ENCODE measurements around the gene ERC1. TPM values are rescaled to one million over a fixed set of nuclear protein-coding genes. Genes with fewer than 3 reads are reported as not detected.

ERC1 gene
- total RNA-seq, 2 experiments from 2014 or later = 40.1 to 49.6 TPM

DNA sequence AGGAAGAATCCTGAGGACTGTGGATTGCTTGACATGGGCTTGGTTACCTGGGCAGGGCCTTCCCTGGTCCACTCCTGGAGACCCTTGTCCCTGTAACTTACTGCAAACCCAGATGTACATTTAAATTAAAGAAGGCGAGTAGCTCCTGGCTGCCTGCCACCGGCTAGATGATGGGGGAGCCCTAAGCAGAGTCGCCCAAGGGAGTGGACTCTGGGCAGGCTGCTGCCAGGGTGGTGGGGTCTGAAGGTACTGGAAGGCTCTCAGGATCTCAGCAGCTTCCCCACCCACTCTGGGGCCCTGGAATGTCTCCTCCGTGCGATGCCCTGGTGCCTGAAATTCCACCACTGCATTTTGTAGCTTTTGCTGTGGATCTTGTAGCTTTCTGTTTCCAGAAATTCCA, 528.6 kb downstream of the ERC1 start:
- Mint-ChIP-seq H3K4me1 (ENCODE audit: low read depth) (no peaks in the 10 kb centered on the region), H3K36me3 (ENCODE audit: low read depth) (no peaks in the 10 kb centered on the region), H3K9me3 (peaks cover 2% of the 10 kb centered on the region), H3K27me3 (peaks cover 35% of the 10 kb centered on the region), H3K27ac (no peak overlapping the region), H3K4me3 (no peak overlapping the region)
- Histone ChIP-seq H3K27ac (ENCODE audit: low read depth in 1 of 2, low read length in 2 of 2) (no peak overlapping the region), H3K9me3 (ENCODE audit: control insufficient read depth in 1 of 2, insufficient read depth in 1 of 2, low read length in 2 of 2) (no peaks in the 10 kb centered on the region), H3K36me3 (ENCODE audit: insufficient read depth, low read length) (no peaks in the 10 kb centered on the region), H3K27me3 (ENCODE audit: control insufficient read depth in 1 of 2, insufficient read depth in 2 of 2, low read length in 2 of 2) (peaks cover 5 to 16% of the 10 kb centered on the region in 2 experiments), H3K4me1 (ENCODE audit: insufficient read depth, low read length) (no peaks in the 10 kb centered on the region), H3K4me3 (ENCODE audit: low read length) (no peak overlapping the region)
- CTCF ChIA-PET = no interaction called here
- intact Hi-C loops (cut with DNase I, micrococcal nuclease) = no loop called here
- POLR2A ChIA-PET = no interaction called here
- TF ChIP-seq, protein P1, sequence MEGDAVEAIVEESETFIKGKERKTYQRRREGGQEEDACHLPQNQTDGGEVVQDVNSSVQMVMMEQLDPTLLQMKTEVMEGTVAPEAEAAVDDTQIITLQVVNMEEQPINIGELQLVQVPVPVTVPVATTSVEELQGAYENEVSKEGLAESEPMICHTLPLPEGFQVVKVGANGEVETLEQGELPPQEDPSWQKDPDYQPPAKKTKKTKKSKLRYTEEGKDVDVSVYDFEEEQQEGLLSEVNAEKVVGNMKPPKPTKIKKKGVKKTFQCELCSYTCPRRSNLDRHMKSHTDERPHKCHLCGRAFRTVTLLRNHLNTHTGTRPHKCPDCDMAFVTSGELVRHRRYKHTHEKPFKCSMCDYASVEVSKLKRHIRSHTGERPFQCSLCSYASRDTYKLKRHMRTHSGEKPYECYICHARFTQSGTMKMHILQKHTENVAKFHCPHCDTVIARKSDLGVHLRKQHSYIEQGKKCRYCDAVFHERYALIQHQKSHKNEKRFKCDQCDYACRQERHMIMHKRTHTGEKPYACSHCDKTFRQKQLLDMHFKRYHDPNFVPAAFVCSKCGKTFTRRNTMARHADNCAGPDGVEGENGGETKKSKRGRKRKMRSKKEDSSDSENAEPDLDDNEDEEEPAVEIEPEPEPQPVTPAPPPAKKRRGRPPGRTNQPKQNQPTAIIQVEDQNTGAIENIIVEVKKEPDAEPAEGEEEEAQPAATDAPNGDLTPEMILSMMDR (IDR thresholded peaks at IDR 0.05) = no peak
- ATAC-seq (ENCODE audit: poor library complexity) (no peak), DNase-seq (no peak)

DNA sequence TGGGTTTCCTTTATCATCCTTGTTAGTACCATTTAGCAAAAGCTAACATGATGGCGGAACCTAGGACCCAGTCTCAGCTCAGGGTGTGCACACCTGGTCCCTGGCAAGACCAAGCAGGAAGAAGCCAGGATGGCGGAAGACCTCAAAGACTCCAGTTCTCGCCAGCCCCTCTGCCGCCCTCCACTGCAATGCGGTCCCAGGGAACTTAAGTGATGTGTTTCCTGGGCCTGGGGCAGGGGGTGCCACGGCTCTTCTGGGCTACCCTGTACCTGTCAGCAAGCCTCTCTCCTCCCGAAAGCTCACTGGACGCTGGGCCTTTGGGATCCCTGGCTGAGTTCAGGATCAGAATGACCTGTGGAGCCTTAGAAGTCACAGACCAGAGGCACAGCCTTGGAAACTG, 532.0 kb downstream of the ERC1 start:
- Mint-ChIP-seq H3K9me3 (no peaks in the 10 kb centered on the region), H3K4me3 (no peak overlapping the region), H3K27ac (no peak overlapping the region), H3K4me1 (ENCODE audit: low read depth) (no peaks in the 10 kb centered on the region), H3K36me3 (ENCODE audit: low read depth) (no peaks in the 10 kb centered on the region), H3K27me3 (peaks cover 68% of the 10 kb centered on the region)
- peaks cover 22 to 30% of the 10 kb centered on the region in 2 experiments for H3K27me3 ChIP-seq (ENCODE audit: control insufficient read depth in 1 of 2, insufficient read depth in 2 of 2, low read length in 2 of 2)
- DNase-seq (no peak), ATAC-seq (ENCODE audit: poor library complexity) (no peak)
- no peak overlapping the region for H3K27ac ChIP-seq (ENCODE audit: low read depth in 1 of 2, low read length in 2 of 2)
- ChIA-PET POLR2A (no interaction called here), CTCF (no interaction called here)
- no peaks in the 10 kb centered on the region for H3K4me1 ChIP-seq (ENCODE audit: insufficient read depth, low read length)
- TF ChIP-seq, protein P1 (IDR thresholded peaks at IDR 0.05) = no peak
- intact Hi-C loops (cut with DNase I, micrococcal nuclease) = no loop called here
- no peaks in the 10 kb centered on the region for H3K36me3 ChIP-seq (ENCODE audit: insufficient read depth, low read length)
- H3K9me3 ChIP-seq (ENCODE audit: control insufficient read depth in 1 of 2, insufficient read depth in 1 of 2, low read length in 2 of 2) = no peaks in the 10 kb centered on the region
- no peak overlapping the region for H3K4me3 ChIP-seq (ENCODE audit: low read length)

DNA sequence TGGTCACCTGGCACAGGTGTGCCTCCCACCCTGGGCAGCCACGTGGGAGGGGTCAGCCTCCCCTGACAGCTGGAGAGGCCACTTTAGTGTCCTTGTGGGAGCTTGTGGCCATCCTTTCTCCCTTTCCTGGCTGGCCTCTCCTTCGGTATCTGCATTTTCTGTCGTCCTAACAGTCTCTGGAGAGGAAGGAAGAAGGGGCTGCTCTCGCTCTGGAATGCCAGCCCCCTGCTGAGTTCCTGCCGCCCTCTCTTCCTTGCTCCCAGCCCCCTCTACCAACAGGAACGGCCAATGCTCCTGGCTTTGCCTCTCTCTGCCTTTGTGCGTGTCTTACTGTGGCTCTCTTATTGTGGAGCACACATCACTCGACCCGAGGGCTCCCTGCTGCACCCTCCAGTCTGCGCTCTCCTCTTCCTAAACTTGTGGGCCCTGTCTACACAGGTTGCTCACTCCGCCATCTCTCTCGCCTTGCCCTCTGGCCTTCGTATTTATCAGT, 532.6 kb downstream of the ERC1 start:
- no peaks in the 10 kb centered on the region for H3K4me1 ChIP-seq (ENCODE audit: insufficient read depth, low read length)
- ATAC-seq (ENCODE audit: poor library complexity) (no peak), DNase-seq (no peak)
- CTCF ChIA-PET = interaction anchor here (0.5 kb wide), 1 partner anchor 391 kb away, joined by 3 read pairs; no protein-coding TSS in a partner anchor
- H3K36me3 Mint-ChIP-seq (ENCODE audit: low read depth) = no peaks in the 10 kb centered on the region
- H3K27me3 Mint-ChIP-seq = peaks cover 73% of the 10 kb centered on the region
- H3K4me1 Mint-ChIP-seq (ENCODE audit: low read depth) = no peaks in the 10 kb centered on the region
- no peak overlapping the region for H3K4me3 Mint-ChIP-seq
- POLR2A ChIA-PET = no interaction called here
- no peak overlapping the region for H3K4me3 ChIP-seq (ENCODE audit: low read length)
- no peak overlapping the region for H3K27ac Mint-ChIP-seq
- H3K27me3 ChIP-seq (ENCODE audit: control insufficient read depth in 1 of 2, insufficient read depth in 2 of 2, low read length in 2 of 2) = peaks cover 25 to 36% of the 10 kb centered on the region in 2 experiments
- intact Hi-C loops (cut with DNase I, micrococcal nuclease) = no loop called here
- H3K9me3 ChIP-seq (ENCODE audit: control insufficient read depth in 1 of 2, insufficient read depth in 1 of 2, low read length in 2 of 2) = no peaks in the 10 kb centered on the region
- H3K9me3 Mint-ChIP-seq = no peaks in the 10 kb centered on the region
- H3K36me3 ChIP-seq (ENCODE audit: insufficient read depth, low read length) = no peaks in the 10 kb centered on the region
- TF ChIP-seq, protein P1 (IDR thresholded peaks at IDR 0.05) = no peak
- no peak overlapping the region for H3K27ac ChIP-seq (ENCODE audit: low read depth in 1 of 2, low read length in 2 of 2)
